ENCODE results near the gene PHF13.
A peak's percentile ranks its signal among the peaks of the same experiment; 100 is the strongest.

The PHF13 gene

DNA sequence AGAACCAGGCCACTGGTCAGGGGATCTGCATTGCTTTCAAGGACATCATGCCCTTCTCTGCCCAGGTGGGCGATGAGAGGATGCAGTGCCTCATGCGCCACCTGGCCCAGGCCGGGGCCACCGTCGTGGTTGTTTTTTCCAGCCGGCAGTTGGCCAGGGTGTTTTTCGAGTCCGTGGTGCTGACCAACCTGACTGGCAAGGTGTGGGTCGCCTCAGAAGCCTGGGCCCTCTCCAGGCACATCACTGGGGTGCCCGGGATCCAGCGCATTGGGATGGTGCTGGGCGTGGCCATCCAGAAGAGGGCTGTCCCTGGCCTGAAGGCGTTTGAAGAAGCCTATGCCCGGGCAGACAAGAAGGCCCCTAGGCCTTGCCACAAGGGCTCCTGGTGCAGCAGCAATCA, 38.7 kb upstream of the PHF13 start:
- TF ChIP-seq, protein P1, sequence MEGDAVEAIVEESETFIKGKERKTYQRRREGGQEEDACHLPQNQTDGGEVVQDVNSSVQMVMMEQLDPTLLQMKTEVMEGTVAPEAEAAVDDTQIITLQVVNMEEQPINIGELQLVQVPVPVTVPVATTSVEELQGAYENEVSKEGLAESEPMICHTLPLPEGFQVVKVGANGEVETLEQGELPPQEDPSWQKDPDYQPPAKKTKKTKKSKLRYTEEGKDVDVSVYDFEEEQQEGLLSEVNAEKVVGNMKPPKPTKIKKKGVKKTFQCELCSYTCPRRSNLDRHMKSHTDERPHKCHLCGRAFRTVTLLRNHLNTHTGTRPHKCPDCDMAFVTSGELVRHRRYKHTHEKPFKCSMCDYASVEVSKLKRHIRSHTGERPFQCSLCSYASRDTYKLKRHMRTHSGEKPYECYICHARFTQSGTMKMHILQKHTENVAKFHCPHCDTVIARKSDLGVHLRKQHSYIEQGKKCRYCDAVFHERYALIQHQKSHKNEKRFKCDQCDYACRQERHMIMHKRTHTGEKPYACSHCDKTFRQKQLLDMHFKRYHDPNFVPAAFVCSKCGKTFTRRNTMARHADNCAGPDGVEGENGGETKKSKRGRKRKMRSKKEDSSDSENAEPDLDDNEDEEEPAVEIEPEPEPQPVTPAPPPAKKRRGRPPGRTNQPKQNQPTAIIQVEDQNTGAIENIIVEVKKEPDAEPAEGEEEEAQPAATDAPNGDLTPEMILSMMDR (IDR thresholded peaks at IDR 0.05; ENCODE audit: low read depth, low read length, missing control alignments) = no peak
- H3K4me3 ChIP-seq (ENCODE audit: low read depth, low read length) = no peak overlapping the region
- in situ Hi-C loops (cut with HindIII; ENCODE audit: low sequenced_read_pairs) = no loop called here
- no peak for DNase-seq (ENCODE audit: low read depth)

DNA sequence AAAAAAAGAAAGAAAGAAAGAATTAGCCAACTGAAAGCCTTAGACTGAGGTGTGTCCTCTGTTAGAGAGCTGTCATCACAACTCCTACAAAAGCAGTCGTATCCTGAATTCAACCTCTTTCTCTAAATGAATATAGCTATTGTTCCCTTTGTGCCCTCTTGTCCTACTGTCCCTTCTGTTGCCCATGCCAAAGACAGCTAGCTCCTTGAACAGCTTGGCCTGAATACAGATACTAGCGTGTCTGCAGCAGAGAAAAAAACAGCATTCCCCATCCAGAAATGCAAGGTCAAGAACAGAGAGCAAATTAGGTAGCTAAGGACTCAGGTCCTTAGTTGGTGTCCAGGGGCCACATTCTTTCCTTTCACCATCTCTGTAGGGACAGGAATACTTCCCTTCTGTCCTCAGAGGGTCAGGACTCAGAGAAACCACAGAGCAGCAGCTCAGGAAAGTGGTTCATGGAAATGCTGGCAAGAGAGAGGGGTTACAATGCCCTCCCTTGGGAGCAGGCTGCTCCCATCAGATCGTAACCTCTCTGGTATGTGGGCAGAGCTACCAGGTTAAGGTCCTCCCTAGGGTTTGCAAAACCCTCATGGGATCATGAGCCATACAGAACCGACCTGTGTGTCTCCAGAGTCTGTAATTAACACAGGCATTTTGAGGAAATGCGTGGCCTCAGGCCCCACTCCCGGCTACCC, 35.6 kb upstream of the PHF13 start:
- TF ChIP-seq, protein P1 (IDR thresholded peaks at IDR 0.05; ENCODE audit: low read depth, low read length, missing control alignments) = no peak
- in situ Hi-C loops (cut with HindIII; ENCODE audit: low sequenced_read_pairs) = no loop called here
- DNase-seq (ENCODE audit: low read depth) = no peak
- no peak overlapping the region for H3K4me3 ChIP-seq (ENCODE audit: low read depth, low read length)

DNA sequence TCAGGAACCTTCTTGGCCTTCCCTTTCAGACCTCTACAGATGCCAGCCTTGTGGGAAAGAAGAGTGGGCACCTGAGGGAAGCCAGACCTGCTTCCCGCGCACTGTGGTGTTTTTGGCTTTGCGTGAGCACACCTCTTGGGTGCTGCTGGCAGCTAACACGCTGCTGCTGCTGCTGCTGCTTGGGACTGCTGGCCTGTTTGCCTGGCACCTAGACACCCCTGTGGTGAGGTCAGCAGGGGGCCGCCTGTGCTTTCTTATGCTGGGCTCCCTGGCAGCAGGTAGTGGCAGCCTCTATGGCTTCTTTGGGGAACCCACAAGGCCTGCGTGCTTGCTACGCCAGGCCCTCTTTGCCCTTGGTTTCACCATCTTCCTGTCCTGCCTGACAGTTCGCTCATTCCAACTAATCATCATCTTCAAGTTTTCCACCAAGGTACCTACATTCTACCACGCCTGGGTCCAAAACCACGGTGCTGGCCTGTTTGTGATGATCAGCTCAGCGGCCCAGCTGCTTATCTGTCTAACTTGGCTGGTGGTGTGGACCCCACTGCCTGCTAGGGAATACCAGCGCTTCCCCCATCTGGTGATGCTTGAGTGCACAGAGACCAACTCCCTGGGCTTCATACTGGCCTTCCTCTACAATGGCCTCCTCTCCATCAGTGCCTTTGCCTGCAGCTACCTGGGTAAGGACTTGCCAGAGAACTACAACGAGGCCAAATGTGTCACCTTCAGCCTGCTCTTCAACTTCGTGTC, 34.7 kb upstream of the PHF13 start:
- no peak overlapping the region for H3K4me3 ChIP-seq (ENCODE audit: low read depth, low read length)
- TF ChIP-seq, protein P1 (IDR thresholded peaks at IDR 0.05; ENCODE audit: low read depth, low read length, missing control alignments) = no peak
- DNase-seq (ENCODE audit: low read depth) = no peak
- in situ Hi-C loops (cut with HindIII; ENCODE audit: low sequenced_read_pairs) = no loop called here

DNA sequence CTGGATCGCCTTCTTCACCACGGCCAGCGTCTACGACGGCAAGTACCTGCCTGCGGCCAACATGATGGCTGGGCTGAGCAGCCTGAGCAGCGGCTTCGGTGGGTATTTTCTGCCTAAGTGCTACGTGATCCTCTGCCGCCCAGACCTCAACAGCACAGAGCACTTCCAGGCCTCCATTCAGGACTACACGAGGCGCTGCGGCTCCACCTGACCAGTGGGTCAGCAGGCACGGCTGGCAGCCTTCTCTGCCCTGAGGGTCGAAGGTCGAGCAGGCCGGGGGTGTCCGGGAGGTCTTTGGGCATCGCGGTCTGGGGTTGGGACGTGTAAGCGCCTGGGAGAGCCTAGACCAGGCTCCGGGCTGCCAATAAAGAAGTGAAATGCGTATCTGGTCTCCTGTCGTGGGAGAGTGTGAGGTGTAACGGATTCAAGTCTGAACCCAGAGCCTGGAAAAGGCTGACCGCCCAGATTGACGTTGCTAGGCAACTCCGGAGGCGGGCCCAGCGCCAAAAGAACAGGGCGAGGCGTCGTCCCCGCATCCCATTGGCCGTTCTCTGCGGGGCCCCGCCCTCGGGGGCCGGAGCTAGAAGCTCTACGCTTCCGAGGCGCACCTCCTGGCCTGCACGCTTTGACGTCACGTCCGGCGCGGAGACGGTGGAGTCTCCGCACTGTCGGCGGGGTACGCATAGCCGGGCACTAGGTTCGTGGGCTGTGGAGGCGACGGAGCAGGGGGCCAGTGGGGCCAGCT, 34.0 kb upstream of the PHF13 start, which contains the start of gene ZBTB48:
TSS of gene ZBTB48 (plus strand) at position 621 of the 745 bp plus-strand sequence. CDS start 616 bp downstream, outside the sequence.
- TF ChIP-seq, protein P1 (IDR thresholded peaks at IDR 0.05; ENCODE audit: low read depth, low read length, missing control alignments) = no peak
- peak; percentile 92 for DNase-seq (ENCODE audit: low read depth)
- H3K4me3 ChIP-seq (ENCODE audit: low read depth, low read length) = peak within 1 kb of the TSS; percentile 84
- in situ Hi-C loops (cut with HindIII; ENCODE audit: low sequenced_read_pairs) = no loop called here

DNA sequence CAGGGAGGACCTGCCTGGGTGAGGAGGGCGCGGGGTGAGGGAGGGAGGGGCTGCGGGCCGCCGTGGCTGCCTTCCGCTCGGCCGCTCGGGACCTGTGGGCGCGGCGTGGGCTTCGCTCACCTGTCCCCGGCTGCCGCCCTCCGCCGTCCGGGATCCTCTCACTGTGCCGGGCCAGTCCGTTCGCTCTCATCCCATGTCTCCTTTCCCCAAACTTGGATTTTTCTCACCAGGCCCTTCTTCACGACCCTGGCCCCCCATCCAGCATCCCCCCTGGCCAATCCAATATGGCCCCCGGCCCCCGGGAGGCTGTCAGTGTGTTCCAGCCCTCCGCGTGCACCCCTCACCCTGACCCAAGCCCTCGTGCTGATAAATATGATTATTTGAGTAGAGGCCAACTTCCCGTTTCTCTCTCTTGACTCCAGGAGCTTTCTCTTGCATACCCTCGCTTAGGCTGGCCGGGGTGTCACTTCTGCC, 33.4 kb upstream of the PHF13 start:
- TF ChIP-seq, protein P1 (IDR thresholded peaks at IDR 0.05; ENCODE audit: low read depth, low read length, missing control alignments) = no peak
- no peak for DNase-seq (ENCODE audit: low read depth)
- H3K4me3 ChIP-seq (ENCODE audit: low read depth, low read length) = peak overlapping the region; percentile 84
- in situ Hi-C loops (cut with HindIII; ENCODE audit: low sequenced_read_pairs) = no loop called here
